K562 (cell line): ENCODE results near the gene CAPZB. TPM values are rescaled to one million over a fixed set of nuclear protein-coding genes. Genes with fewer than 3 reads are reported as not detected.

ENCODE experiments used
- ARID1B ChIP-seq: fragments of 450-650 bp; IDR thresholded peaks from 2 replicates; pipeline ENCODE4 v1.6.1; 2016; ENCODE audit warnings: antibody characterized with exemption, mild to moderate bottlenecking, inconsistent platforms
- CTCF ChIP-seq, 3 experiments: IDR thresholded peaks in 2 of 3; conservative IDR thresholded peaks in 1 of 3; 2 replicates each; pipeline ENCODE4 v1.5.1; 2011 to 2012; ENCODE audit warnings: low read length in 3 of 3, mild to moderate bottlenecking in 3 of 3, control low read depth in 2 of 3, improper control_type of control experiment in 1 of 3, inconsistent platforms in 1 of 3, low read depth in 1 of 3, mixed read lengths in 1 of 3, moderate library complexity in 1 of 3; ENCODE audit not compliant: insufficient read depth in 2 of 3
- FOXK2 ChIP-seq, 2 experiments: fragments of 450-650 bp; IDR thresholded peaks in 1 of 2; conservative IDR thresholded peaks in 1 of 2; 2 replicates each; pipeline ENCODE4 v1.6.1; 2016; ENCODE audit warnings: low read depth in 2 of 2, mild to moderate bottlenecking in 1 of 2
- MCM3 ChIP-seq: fragments of 450-650 bp; IDR thresholded peaks from 2 replicates; pipeline ENCODE4 v1.6.1; 2016
- MEIS2 ChIP-seq: fragments of 450-650 bp; IDR thresholded peaks from 2 replicates; pipeline ENCODE4 v1.6.1; 2014; ENCODE audit warnings: mild to moderate bottlenecking; ENCODE audit not compliant: partially characterized antibody
- NBN ChIP-seq: fragments of 450-650 bp; IDR thresholded peaks from 2 replicates; pipeline ENCODE4 v1.6.1; 2016; ENCODE audit warnings: low read depth, mild to moderate bottlenecking
- NCOA1 ChIP-seq: fragments of 450-650 bp; IDR thresholded peaks from 2 replicates; pipeline ENCODE4 v1.6.1; 2016; ENCODE audit warnings: low read depth
- SMARCB1 ChIP-seq: IDR thresholded peaks from 2 replicates; pipeline ENCODE4 v1.6.1; 2011; ENCODE audit warnings: improper control_type of control experiment, low read depth; ENCODE audit not compliant: insufficient read length
- SREBF2 ChIP-seq: sonication (generic); formaldehyde crosslinking; IDR thresholded peaks from 2 replicates; pipeline ENCODE4 v1.4.0; 2020; ENCODE audit warnings: mild to moderate bottlenecking, missing genetic modification reagents
- THAP12 ChIP-seq: fragments of 250-450 bp; sonication (Bioruptor Pico); IDR thresholded peaks from 2 replicates; pipeline ENCODE4 v1.9.0; 2021; ENCODE audit warnings: mild to moderate bottlenecking, inconsistent platforms
- ZBTB26 ChIP-seq: fragments of 450-650 bp; formaldehyde crosslinking; IDR thresholded peaks from 2 replicates; pipeline ENCODE4 v1.4.0; 2022; ENCODE audit warnings: missing genetic modification characterization
- ZNF197 ChIP-seq: fragments of 200-800 bp; sonication (Bioruptor generic); IDR thresholded peaks from 2 replicates; pipeline ENCODE4 v1.6.1; 2016; ENCODE audit warnings: low read depth, missing genetic modification characterization, missing compliant biosample characterization
- ZNF592 ChIP-seq: fragments of 450-650 bp; IDR thresholded peaks from 2 replicates; pipeline ENCODE4 v1.6.1; 2017; ENCODE audit warnings: antibody characterized with exemption, mild to moderate bottlenecking
- ZNF655 ChIP-seq: fragments of 250-450 bp; sonication (Bioruptor Pico); IDR thresholded peaks from 2 replicates; pipeline ENCODE4 v1.5.0; 2021
- ZNF766 ChIP-seq: fragments of 200-800 bp; sonication (Bioruptor generic); conservative IDR thresholded peaks from 2 replicates; pipeline ENCODE4 v1.6.1; 2016; ENCODE audit warnings: missing genetic modification characterization, missing compliant biosample characterization
- polyA plus RNA-seq, 8 experiments: library from polyadenylated mRNA; depleted of rRNA in 4 of 8; stranded (reverse) in 5 of 8; unstranded in 3 of 8; fragments of >200 nt; fragmentation: Nextera tagmentation in 2 of 8; fragmentation: Illumina TruSeq in 1 of 8; extraction: Ambion mirVana in 2 of 8; extraction: Trizol in 1 of 8; gene quantifications; 2 replicates each; pipeline versions ENCODE4 v1.2.1 to v1.2.3, GENCODE V29; 2011 to 2014; ENCODE audit warnings: inconsistent platforms in 1 of 8, missing spikeins in 1 of 8
- total RNA-seq, 7 experiments: library from RNA; depleted of rRNA in 6 of 7; stranded (reverse); fragments of >200 nt in 6 of 7; fragmentation: Illumina TruSeq in 2 of 7; extraction: Trizol in 2 of 7; gene quantifications; 2 replicates each; pipeline versions ENCODE4 v1.2.1 to v1.2.3, GENCODE V29; 2011 to 2021; ENCODE audit warnings: low replicate concordance in 1 of 7

CAPZB gene
- total and polyA plus RNA-seq, 9 of the 15 experiments (the other 6 are each of a cell fraction or from before 2014, with no cell fraction given), result 57.6 to 297 (median 125) TPM

GRCh38 chr1:19390901-19391595, 94.3 kb downstream of the CAPZB start (continued):
- TF ChIP-seq ZNF592 (peak; percentile 40; the same call in 1 of the 2 replicates), NCOA1 (no peak), ZBTB26 (CRISPR knock-in tag) (no peak), FOXK2 (conservative IDR thresholded peaks at IDR 0.05 in 1 of 2, IDR thresholded peaks at IDR 0.05 in 1 of 2; ENCODE audit: low read depth in 2 of 2) (peak in 1 of 2 experiments; percentile 37; a peak in 1 of 4 replicates), SMARCB1 (no peak), ZNF655 (CRISPR knock-in tag) (no peak), ZNF197 (CRISPR knock-in tag) (peak; percentile 86; the same call in 1 of the 2 replicates), THAP12 (CRISPR knock-in tag) (no peak), NBN (peak; percentile 57; the same call in 1 of the 2 replicates), MCM3 (no peak), MEIS2 (no peak), ARID1B (peak; percentile 57; the same call in 1 of the 2 replicates), CTCF (IDR thresholded peaks at IDR 0.05 in 2 of 3, conservative IDR thresholded peaks at IDR 0.05 in 1 of 3; ENCODE audit: insufficient read depth in 2 of 3, low read depth in 1 of 3, low read length in 3 of 3) (peak; percentile 83 to 96 (median 95)), ZNF766 (CRISPR knock-in tag) (0 out of 2 replicates have a peak, but pooled peaks have one; percentile 33), SREBF2 (no peak)
